ENCODE measurements around the gene ZFAND6.
"Not testable (repeated sequence)": the region's sequence is repeated elsewhere in the genome, so short reads cannot be mapped to it uniquely, and the experiment has no call there.

DNA sequence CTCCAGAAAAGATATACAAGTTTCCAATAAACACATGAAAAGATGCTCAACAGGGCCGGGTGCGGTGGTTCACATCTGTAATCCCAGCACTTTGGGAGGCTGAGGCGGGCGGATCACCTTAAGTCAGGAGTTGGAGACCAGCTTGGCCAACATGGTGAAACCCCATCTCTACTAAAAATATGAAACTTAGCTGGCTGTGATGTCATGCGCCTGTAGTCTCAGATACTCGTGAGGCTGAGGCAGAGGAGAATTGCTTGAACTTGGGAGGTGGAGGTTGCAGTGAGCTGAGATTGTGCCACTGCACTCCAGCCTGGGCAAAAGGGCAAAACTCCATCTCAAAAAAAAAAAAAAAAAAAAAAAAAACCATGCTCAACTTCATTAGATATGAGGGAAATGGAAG, 67.8 kb downstream of the ZFAND6 start:
- TF ChIP-seq, protein P1, sequence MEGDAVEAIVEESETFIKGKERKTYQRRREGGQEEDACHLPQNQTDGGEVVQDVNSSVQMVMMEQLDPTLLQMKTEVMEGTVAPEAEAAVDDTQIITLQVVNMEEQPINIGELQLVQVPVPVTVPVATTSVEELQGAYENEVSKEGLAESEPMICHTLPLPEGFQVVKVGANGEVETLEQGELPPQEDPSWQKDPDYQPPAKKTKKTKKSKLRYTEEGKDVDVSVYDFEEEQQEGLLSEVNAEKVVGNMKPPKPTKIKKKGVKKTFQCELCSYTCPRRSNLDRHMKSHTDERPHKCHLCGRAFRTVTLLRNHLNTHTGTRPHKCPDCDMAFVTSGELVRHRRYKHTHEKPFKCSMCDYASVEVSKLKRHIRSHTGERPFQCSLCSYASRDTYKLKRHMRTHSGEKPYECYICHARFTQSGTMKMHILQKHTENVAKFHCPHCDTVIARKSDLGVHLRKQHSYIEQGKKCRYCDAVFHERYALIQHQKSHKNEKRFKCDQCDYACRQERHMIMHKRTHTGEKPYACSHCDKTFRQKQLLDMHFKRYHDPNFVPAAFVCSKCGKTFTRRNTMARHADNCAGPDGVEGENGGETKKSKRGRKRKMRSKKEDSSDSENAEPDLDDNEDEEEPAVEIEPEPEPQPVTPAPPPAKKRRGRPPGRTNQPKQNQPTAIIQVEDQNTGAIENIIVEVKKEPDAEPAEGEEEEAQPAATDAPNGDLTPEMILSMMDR (IDR thresholded peaks at IDR 0.05; ENCODE audit: poor library complexity) = not testable (repeated sequence)
- not testable (repeated sequence) for TF ChIP-seq EZH2 (IDR thresholded peaks at IDR 0.05; ENCODE audit: borderline replicate concordance)
